LNCAP (cell line): ENCODE data around the gene LSM14A.

Source experiments
- TF ChIP-seq, protein P1 (sequence below): fragments of 450-650 bp; IDR thresholded peaks from 2 replicates; pipeline ENCODE4 v1.5.1; 2017; ENCODE audit warnings: mild to moderate bottlenecking

The LSM14A gene

DNA sequence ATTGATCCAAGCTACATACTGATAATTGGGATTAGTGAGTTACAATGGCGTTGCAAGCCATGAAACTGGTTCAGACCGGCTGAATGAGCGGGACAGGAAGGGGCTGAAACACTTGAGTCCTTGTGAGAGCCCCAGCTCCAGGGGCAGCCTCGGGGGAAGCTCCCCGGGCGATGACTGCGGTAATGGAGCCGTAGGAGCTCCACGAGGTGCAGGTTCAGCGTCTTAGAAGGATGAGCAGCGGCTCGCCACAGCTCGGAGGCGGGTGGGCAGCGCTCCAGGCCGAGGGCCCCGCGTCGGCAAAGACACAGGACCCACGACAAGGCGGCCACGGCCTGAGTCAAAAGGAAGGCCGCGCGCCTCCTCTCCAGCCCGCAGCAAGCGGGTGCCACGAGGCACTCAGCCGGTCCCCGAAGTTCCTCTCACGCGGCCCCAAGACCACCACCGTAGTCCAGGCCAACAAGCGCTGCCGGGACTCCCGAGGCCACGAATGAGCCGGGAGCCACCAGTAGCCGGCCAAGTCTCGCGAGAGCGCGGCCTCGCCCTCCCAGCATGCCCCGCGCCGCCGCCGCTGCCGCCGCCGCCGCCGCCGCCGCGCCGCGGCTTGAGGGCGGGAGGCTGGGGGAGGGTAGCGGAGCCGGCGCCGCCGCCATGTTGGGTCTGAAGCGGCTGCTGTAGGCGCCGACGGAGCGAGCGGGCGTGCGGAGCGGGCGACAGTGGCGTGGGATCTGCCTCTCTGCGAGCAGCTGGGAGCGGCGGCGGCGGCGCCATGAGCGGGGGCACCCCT lies at the start of gene LSM14A:
TSS of gene LSM14A (plus strand) at position 628 of the 784 bp plus-strand sequence. CDS start at position 767, 139 bp downstream.
- TF ChIP-seq, protein P1, sequence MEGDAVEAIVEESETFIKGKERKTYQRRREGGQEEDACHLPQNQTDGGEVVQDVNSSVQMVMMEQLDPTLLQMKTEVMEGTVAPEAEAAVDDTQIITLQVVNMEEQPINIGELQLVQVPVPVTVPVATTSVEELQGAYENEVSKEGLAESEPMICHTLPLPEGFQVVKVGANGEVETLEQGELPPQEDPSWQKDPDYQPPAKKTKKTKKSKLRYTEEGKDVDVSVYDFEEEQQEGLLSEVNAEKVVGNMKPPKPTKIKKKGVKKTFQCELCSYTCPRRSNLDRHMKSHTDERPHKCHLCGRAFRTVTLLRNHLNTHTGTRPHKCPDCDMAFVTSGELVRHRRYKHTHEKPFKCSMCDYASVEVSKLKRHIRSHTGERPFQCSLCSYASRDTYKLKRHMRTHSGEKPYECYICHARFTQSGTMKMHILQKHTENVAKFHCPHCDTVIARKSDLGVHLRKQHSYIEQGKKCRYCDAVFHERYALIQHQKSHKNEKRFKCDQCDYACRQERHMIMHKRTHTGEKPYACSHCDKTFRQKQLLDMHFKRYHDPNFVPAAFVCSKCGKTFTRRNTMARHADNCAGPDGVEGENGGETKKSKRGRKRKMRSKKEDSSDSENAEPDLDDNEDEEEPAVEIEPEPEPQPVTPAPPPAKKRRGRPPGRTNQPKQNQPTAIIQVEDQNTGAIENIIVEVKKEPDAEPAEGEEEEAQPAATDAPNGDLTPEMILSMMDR: no peak

DNA sequence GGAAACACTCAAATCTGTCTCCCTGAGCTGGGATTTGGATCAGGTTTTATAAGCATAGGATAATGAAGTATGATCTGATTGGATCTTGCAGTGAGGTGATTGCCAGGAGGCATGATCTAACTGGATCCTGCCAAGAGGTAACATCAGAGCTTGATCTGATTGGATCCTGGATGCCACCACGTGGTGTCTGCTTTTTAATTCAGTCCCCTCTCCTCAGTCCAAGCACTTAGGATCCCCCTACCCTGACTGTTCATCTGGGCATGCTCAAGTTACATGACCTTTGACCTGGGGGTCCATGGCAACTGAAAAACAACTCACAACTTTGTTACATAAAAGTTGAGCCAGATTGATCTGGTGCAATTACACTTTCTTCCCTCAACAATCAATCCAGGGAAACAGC lies 47.5 kb upstream of the LSM14A start:
- TF ChIP-seq, protein P1: no peak

GRCh38 chr19:34126966-34127365 lies 45.3 kb upstream of the LSM14A start:
- TF ChIP-seq, protein P1: no peak

GRCh38 chr19:34127684-34128189 lies 44.6 kb upstream of the LSM14A start:
- TF ChIP-seq, protein P1: no peak

DNA sequence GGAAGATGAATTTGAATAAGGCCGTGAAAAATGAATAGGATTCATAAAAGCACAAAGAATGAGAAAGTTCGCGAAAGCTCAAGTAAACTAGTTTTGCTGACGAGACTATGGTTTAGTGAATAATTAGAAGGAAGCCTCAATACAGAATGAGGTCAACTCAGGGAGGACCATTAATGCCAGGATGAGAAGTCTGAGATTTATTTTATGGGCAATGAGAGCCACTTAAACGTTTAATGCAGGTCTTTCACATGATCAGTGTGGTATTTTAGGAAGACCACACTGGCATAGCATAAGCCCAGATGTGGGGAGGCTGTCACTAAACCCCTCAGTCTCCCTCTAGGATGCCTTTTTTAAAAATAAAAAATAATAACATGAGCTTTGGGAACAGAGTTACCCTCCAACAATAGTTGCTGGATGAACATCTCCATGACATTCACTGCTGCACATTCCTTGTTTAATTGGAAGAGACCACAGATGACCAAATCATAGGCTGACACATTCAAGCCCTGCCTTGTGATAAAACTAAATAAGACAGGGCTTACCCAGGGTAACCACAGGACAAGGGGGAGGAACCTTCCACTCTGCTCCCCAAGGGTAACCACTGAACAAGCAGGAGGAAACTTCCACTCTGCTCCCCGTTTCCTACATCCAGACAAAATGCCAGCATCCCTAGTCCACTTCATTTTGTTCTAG lies 43.6 kb upstream of the LSM14A start:
- TF ChIP-seq, protein P1: no peak

GRCh38 chr19:34131100-34131499 lies 41.2 kb upstream of the LSM14A start:
- TF ChIP-seq, protein P1: no peak

GRCh38 chr19:34134190-34135053 lies 37.9 kb upstream of the LSM14A start:
- TF ChIP-seq, protein P1: no peak
